Glutamatergic neuron (in vitro differentiated cells): ENCODE data around the gene PARM1. TPM values are rescaled to one million over a fixed set of nuclear protein-coding genes. Genes with fewer than 3 reads are reported as not detected.

Experiments used
- DNase-seq: peaks from one replicate; pipeline ENCODE4 v3.0.0; 2022
- H3K27ac Mint-ChIP-seq: one replicate; pipeline ENCODE4 v1.8.0; 2020; ENCODE audit warnings: mild to moderate bottlenecking, mixed read lengths, inconsistent platforms; ENCODE audit not compliant: unreplicated experiment
- H3K27me3 Mint-ChIP-seq: one replicate; pipeline ENCODE4 v1.8.0; 2020; ENCODE audit warnings: mild to moderate bottlenecking, moderate library complexity, mixed read lengths, inconsistent platforms; ENCODE audit not compliant: unreplicated experiment
- H3K36me3 Mint-ChIP-seq: one replicate; pipeline ENCODE4 v1.8.0; 2020; ENCODE audit warnings: mild to moderate bottlenecking, mixed read lengths, inconsistent platforms; ENCODE audit not compliant: unreplicated experiment
- H3K4me1 Mint-ChIP-seq: one replicate; pipeline ENCODE4 v1.8.0; 2020; ENCODE audit warnings: mild to moderate bottlenecking, low read depth, mixed read lengths, inconsistent platforms; ENCODE audit not compliant: unreplicated experiment
- H3K4me3 Mint-ChIP-seq: one replicate; pipeline ENCODE4 v1.8.0; 2020; ENCODE audit warnings: mild to moderate bottlenecking, mixed read lengths, inconsistent platforms; ENCODE audit not compliant: unreplicated experiment
- H3K9me3 Mint-ChIP-seq: one replicate; pipeline ENCODE4 v1.8.0; 2020; ENCODE audit warnings: mild to moderate bottlenecking, moderate library complexity, mixed read lengths, inconsistent platforms; ENCODE audit not compliant: unreplicated experiment
- total RNA-seq: library from RNA; stranded (reverse); fragmentation: NEBNext Ultra II Directional; extraction: Animal tissue kit (Norgen Biotek cat#: 25700); gene quantifications from one replicate; pipeline ENCODE4 v1.2.1, GENCODE V29; 2021; ENCODE audit not compliant: unreplicated experiment
- TF ChIP-seq, protein P1 (sequence below): fragments of 200-600 bp; sonication (generic); IDR thresholded peaks from one replicate; pipeline ENCODE4 v1.5.0; 2021; ENCODE audit not compliant: partially characterized antibody, unreplicated experiment

Gene PARM1
- total RNA-seq, 1 donor from 2014 or later = 94.3 TPM

DNA sequence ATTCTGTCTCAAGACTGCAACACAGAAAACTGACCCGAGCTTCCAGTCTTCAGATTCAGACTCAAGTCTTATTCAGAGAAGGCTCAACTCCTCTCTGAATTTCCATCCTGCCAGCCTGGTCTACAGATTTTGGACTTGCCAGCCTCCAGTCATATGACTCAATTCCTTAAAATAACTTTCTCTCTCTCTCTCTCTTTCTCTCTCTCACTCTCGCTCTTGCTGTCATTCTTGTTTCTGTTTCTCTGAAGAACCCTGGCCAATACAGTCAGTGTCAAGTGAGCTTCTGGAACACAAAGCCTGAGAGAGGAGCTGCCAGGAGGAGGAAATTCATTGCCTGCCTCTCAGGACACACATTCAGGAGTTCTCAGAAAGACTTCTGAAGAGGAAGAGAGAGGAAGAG, 154.9 kb downstream of the PARM1 start:
- Mint-ChIP-seq H3K4me1 (no peaks in the 10 kb centered on the region), H3K9me3 (peaks cover 3% of the 10 kb centered on the region), H3K36me3 (no peaks in the 10 kb centered on the region), H3K27me3 (peaks cover 1% of the 10 kb centered on the region), H3K27ac (no peak overlapping the region), H3K4me3 (no peak overlapping the region)
- TF ChIP-seq, protein P1, sequence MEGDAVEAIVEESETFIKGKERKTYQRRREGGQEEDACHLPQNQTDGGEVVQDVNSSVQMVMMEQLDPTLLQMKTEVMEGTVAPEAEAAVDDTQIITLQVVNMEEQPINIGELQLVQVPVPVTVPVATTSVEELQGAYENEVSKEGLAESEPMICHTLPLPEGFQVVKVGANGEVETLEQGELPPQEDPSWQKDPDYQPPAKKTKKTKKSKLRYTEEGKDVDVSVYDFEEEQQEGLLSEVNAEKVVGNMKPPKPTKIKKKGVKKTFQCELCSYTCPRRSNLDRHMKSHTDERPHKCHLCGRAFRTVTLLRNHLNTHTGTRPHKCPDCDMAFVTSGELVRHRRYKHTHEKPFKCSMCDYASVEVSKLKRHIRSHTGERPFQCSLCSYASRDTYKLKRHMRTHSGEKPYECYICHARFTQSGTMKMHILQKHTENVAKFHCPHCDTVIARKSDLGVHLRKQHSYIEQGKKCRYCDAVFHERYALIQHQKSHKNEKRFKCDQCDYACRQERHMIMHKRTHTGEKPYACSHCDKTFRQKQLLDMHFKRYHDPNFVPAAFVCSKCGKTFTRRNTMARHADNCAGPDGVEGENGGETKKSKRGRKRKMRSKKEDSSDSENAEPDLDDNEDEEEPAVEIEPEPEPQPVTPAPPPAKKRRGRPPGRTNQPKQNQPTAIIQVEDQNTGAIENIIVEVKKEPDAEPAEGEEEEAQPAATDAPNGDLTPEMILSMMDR = no peak
- DNase-seq = no peak

DNA sequence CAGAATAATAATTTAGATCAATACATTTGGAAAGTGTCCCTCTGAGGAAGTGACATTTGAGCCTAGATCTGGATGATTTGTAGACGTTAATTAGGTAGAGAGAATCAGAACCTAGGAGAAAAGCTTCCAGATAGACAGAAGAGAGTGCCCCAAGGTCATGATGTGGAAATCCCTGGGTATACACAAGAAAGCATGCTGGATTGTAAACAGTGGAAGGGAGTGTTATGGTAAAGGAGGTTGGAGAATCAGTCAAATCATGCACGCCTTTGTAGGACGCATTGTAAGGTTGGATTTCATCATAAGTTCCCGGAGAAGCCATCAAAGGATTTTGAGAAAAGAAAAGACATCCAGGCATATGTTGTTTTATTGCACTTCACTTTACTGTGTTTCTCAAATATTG, 156.3 kb downstream of the PARM1 start:
- DNase-seq = no peak

DNA sequence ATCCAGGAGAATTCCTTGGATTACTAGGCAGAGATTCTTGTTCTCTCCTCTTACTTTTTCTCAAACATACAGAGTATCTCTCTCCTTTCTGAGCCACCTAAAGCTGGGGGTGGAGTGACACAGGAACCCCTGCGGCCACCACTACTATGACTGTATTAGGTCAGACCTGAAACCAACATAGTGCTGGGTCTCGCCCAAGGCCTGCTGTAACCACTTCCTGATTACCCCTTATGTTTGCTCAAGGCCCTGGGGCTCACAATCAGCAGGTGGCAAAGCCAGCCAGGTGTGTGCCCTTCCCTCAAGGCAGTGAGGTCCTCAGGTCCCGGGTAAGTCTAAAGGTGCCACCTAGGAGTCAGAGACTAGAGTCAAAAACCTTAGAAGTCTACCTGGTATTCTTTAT, 166.4 kb downstream of the PARM1 start:
- no peak overlapping the region for H3K27ac Mint-ChIP-seq
- TF ChIP-seq, protein P1 = no peak
- no peaks in the 10 kb centered on the region for H3K4me1 Mint-ChIP-seq
- peaks cover 11% of the 10 kb centered on the region for H3K9me3 Mint-ChIP-seq
- DNase-seq = no peak
- peaks cover 3% of the 10 kb centered on the region for H3K27me3 Mint-ChIP-seq
- H3K4me3 Mint-ChIP-seq = no peak overlapping the region
- H3K36me3 Mint-ChIP-seq = peaks cover 26% of the 10 kb centered on the region

More for the DNA sequence above, 156.3 kb downstream of the PARM1 start:
- TF ChIP-seq, protein P1 = no peak
- Mint-ChIP-seq H3K4me3 (no peak overlapping the region), H3K27ac (no peak overlapping the region), H3K27me3 (no peaks in the 10 kb centered on the region), H3K9me3 (peaks cover 3% of the 10 kb centered on the region), H3K4me1 (no peaks in the 10 kb centered on the region), H3K36me3 (no peaks in the 10 kb centered on the region)

Other genes starting within 250 kb of the PARM1 start
- not detected for gene BTC, start 138.6 kb upstream of the PARM1 start, total RNA-seq